Measurements from ENCODE around the gene MEGF11.

DNA sequence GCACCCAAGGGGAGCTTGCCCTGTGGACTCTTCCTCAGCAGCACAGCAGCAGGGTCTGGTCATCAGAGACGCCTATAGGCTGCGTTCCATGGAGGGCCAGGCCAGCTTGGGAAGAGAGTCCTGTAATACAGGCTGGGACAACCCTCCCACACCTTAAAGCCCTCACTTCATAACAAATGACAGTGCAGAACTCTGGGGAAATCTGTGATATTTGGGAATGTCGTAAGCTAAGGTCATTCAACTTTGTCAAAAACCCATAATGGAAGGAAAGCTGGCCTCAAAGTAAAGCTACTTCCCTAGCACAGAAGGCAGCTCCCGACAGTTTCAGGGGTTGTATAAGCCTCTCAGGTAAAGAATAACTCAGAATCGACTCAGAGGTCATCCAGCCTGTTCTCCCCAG is 133.1 kb downstream of the MEGF11 start:
- TF ChIP-seq HDGF (IDR thresholded peaks at IDR 0.05; ENCODE audit: borderline replicate concordance): no peak
- TF ChIP-seq ELF4 (IDR thresholded peaks at IDR 0.05): no peak
- TF ChIP-seq BHLHE40 (IDR thresholded peaks at IDR 0.05; ENCODE audit: borderline replicate concordance): no peak
- no peak for TF ChIP-seq FOXA1 (IDR thresholded peaks at IDR 0.05)
